Measurements from ENCODE around the gene DAPK1. TPM values are rescaled to one million over a fixed set of nuclear protein-coding genes. Genes with fewer than 3 reads are reported as not detected.
A peak's percentile ranks its signal among the peaks of the same experiment; 100 is the strongest.
"Not testable (repeated sequence)": the region's sequence is repeated elsewhere in the genome, so short reads cannot be mapped to it uniquely, and the experiment has no call there.

DAPK1 gene
- total RNA-seq, 1 experiment from 2014 or later = 103 TPM

DNA sequence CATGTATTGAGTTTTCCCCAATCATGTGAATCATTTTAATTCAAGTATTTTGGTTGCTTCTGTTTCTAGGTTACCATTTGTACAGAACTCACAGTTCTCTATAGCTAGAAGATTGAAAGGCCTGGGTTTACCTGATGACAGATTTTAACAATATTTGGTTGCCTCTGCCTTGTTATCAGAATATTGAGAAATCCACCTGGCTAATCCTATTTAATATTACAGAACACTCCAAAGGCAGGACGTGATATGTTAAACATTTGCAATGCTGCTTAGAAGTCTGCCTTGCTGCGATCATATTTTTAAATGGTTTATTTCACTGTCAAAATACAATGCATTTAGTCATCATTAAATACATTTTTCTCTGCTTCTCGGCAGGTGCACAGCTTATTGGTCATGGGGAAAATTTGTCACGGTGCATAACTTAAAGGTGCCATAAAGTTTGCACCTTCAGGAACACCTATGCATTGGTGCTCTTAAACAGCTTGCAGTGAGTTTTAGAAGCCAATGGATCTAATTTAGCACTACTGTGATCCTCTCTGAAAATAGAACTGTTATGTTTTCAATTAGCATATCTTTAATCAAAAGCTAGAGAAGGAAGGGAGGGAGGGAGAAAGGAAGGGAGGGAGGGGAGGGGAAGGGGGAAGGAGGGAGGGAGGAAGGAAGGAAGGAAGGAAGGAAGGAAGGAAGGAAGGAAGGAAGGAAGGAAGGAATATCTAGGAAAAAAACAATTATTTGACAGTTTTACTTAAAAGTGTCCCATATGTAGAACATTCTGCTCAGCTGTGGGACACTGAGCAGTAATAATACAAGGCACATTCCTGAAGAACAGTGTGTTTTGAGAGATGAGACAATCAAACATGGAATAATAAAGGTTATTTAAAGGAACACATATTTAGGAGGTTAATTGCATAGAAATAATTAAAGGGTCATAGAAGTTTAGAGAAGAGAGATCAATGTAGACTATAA, 15.5 kb upstream of the DAPK1 start:
- DNase-seq (ENCODE audit: low read depth in 1 of 2, low spot score in 2 of 2) = no peak
- Histone ChIP-seq H3K4me3 (no peak overlapping the region), H3K27ac (no peak overlapping the region), H3K36me3 (no peaks in the 10 kb centered on the region), H3K9me3 (replicated peaks) (no peaks in the 10 kb centered on the region), H3K4me1 (replicated peaks) (peaks cover 28% of the 10 kb centered on the region), H3K27me3 (replicated peaks) (no peaks in the 10 kb centered on the region)

DNA sequence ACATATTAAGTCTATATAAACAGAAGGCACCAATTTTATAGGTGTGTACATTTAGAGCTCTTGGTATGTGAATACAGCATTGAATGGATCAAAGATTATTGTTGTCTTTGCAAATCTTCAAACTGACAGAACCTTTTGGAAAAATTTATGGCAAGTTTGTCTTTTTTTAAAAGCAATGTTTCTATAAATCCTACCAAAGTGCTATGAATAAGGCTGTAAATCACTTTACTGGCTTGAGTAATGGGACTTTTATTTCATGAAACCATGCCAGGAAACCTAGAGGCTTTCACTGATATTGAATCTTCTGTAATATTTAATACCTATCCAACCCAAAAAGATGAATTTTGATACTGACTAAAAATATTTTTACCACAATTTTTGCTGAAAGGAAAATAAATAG, 7.4 kb upstream of the DAPK1 start:
- Histone ChIP-seq H3K4me3 (no peak overlapping the region), H3K36me3 (no peaks in the 10 kb centered on the region), H3K27ac (no peak overlapping the region), H3K27me3 (replicated peaks) (no peaks in the 10 kb centered on the region), H3K9me3 (replicated peaks) (no peaks in the 10 kb centered on the region), H3K4me1 (replicated peaks) (peaks cover 12% of the 10 kb centered on the region)
- DNase-seq (ENCODE audit: low read depth in 1 of 2, low spot score in 2 of 2) = no peak

DNA sequence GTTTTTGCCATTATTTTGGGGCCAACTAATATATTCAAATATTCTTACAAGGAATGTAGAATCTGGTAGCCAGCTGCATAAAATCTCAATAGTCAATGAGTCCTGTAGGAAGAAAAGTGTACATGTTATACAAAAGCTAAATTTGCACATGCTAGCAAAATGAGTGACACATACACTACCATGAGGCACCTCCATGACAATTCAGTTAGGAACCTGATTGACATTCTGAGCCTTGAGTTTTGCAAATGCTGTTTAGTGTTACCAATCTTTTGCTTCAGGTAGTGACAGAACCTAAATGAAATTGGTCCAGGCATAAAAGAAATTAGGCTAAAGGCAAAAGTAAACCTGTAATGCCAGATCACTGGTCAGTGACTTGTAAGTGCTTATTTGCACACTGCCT, 6.8 kb upstream of the DAPK1 start:
- Histone ChIP-seq H3K9me3 (replicated peaks) (no peaks in the 10 kb centered on the region), H3K27ac (0 out of 2 replicates have a peak overlapping the region, but pooled peaks have one; percentile 6), H3K4me1 (replicated peaks) (peaks cover 19% of the 10 kb centered on the region), H3K36me3 (no peaks in the 10 kb centered on the region), H3K27me3 (replicated peaks) (no peaks in the 10 kb centered on the region), H3K4me3 (no peak overlapping the region)
- DNase-seq (ENCODE audit: low read depth in 1 of 2, low spot score in 2 of 2) = no peak

DNA sequence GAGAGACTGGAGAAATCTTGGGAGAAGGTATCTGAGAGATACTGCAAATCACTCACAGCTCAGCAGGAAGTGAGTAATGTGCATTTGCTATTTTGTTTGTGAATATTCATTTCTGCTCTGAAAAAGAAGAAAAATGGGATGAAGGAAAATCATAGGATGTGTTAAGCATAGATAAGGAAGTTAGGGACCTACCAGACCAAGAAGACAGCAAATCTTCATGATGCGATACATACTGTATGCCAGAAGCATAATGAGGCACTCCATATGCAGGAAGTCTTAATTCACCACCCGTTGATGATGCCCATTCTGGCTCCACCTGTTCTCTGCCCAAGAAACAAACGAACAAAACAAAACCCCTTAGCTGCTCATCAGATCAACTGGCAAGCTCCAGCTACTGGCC, 6.1 kb upstream of the DAPK1 start:
- no peaks in the 10 kb centered on the region for H3K36me3 ChIP-seq
- no peak for DNase-seq (ENCODE audit: low read depth in 1 of 2, low spot score in 2 of 2)
- H3K27ac ChIP-seq = no peak overlapping the region
- no peaks in the 10 kb centered on the region for H3K9me3 ChIP-seq (replicated peaks)
- no peaks in the 10 kb centered on the region for H3K27me3 ChIP-seq (replicated peaks)
- H3K4me3 ChIP-seq = no peak overlapping the region
- H3K4me1 ChIP-seq (replicated peaks) = peaks cover 25% of the 10 kb centered on the region

DNA sequence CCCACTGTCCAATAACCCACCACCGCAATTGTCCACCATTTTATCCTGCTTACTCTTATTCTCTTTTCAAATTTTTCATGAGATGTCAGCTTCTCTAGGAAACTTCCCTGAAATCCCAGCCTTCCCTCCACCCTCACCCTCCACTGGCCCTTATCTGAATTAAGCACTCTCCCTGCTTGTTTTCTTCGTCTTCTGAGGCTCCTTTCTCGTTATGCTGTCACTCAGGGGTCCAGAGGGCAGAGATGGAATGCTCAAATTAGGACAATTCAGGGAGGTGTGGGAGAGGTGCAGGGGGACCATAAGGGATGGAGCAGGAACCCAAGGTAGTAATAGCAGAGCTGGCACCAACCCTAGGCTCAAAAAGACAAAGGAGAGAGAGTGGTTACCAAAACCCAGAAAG, 5.0 kb upstream of the DAPK1 start:
- peaks cover 34% of the 10 kb centered on the region for H3K4me1 ChIP-seq (replicated peaks)
- H3K27me3 ChIP-seq (replicated peaks) = no peaks in the 10 kb centered on the region
- DNase-seq (ENCODE audit: low read depth in 1 of 2, low spot score in 2 of 2) = no peak
- H3K9me3 ChIP-seq (replicated peaks) = no peaks in the 10 kb centered on the region
- no peak overlapping the region for H3K4me3 ChIP-seq
- H3K27ac ChIP-seq = no peak overlapping the region
- peaks cover 1% of the 10 kb centered on the region for H3K36me3 ChIP-seq

DNA sequence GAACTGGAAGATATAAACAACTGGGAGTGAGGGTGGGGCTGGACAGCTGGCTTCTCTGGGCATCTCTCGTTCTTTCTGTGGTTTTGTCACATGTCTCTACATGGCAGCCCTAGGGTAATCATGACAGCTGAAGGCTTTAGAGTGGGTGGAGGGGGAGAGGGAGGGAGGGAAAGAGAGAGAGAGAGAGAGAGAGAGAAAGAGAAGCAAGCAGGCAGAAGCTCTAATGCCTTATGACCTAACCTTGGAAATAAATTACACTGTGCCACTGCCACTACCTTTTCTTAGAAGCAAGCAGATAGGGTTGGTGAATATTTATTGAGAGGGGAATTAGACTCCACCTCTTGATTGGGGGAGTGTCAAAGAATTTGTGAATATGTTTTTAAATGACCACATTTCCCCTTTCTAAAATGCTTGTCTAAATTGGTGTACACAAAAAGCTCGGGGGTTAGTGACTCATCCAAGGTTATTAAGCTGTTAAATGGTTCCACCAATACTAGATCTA, 2.6 kb upstream of the DAPK1 start:
- Histone ChIP-seq H3K27me3 (replicated peaks) (no peaks in the 10 kb centered on the region), H3K9me3 (replicated peaks) (no peaks in the 10 kb centered on the region), H3K4me3 (no peak overlapping the region), H3K27ac (no peak overlapping the region), H3K36me3 (peaks cover 25% of the 10 kb centered on the region), H3K4me1 (replicated peaks) (peaks cover 37% of the 10 kb centered on the region)
- peak in 1 of 2 experiments; percentile 69 for DNase-seq (ENCODE audit: low read depth in 1 of 2, low spot score in 2 of 2)

DNA sequence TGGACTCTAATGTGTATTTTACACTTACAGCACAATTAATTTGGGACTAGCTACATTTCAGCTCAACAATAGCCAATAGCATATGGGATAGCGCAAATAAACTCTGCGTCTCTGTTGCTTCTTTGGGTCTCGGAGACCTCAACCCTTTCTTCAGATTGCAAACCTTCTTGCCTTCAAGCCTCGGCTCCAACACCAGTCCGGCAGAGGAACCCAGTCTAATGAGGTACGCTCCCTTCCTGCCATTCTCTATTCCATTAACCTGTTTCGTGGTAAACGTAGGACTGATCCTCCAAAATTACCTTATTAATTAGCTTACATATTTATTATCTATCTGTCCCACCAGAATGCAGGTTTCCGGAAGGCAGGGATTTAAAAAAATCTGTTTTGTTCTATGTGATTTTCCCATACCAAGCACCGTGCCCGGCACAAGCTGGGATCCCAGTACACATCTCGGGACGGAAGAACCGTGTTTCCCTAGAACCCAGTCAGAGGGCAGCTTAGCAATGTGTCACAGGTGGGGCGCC, 525 bp upstream of the DAPK1 start:
- H3K36me3 ChIP-seq = peaks cover 46% of the 10 kb centered on the region
- peaks cover 44% of the 10 kb centered on the region for H3K4me1 ChIP-seq (replicated peaks)
- H3K27ac ChIP-seq = peak overlapping the region; percentile 94
- DNase-seq (ENCODE audit: low read depth in 1 of 2, low spot score in 2 of 2) = no peak
- no peaks in the 10 kb centered on the region for H3K27me3 ChIP-seq (replicated peaks)
- peak overlapping the region; percentile 91 for H3K4me3 ChIP-seq
- no peaks in the 10 kb centered on the region for H3K9me3 ChIP-seq (replicated peaks)

DNA sequence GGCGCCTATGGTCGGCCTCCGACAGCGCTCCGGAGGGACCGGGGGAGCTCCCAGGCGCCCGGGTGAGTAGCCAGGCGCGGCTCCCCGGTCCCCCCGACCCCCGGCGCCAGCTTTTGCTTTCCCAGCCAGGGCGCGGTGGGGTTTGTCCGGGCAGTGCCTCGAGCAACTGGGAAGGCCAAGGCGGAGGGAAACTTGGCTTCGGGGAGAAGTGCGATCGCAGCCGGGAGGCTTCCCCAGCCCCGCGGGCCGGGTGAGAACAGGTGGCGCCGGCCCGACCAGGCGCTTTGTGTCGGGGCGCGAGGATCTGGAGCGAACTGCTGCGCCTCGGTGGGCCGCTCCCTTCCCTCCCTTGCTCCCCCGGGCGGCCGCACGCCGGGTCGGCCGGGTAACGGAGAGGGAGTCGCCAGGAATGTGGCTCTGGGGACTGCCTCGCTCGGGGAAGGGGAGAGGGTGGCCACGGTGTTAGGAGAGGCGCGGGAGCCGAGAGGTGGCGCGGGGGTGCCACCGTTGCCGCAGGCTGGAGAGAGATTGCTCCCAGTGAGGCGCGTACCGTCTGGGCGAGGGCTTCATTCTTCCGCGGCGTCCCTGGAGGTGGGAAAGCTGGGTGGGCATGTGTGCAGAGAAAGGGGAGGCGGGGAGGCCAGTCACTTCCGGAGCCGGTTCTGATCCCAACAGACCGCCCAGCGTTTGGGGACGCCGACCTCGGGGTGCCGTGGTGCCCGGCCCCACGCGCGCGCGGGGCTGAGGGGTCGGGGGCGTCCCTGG, 561 bp downstream of the DAPK1 start:
- H3K4me3 ChIP-seq = peak overlapping the region; percentile 91
- H3K9me3 ChIP-seq (replicated peaks) = no peaks in the 10 kb centered on the region
- peak; percentile 61 to 71 for DNase-seq (ENCODE audit: low read depth in 1 of 2, low spot score in 2 of 2)
- peaks cover 55% of the 10 kb centered on the region for H3K36me3 ChIP-seq
- H3K27me3 ChIP-seq (replicated peaks) = no peaks in the 10 kb centered on the region
- peaks cover 51% of the 10 kb centered on the region for H3K4me1 ChIP-seq (replicated peaks)
- H3K27ac ChIP-seq = peak overlapping the region; percentile 94

DNA sequence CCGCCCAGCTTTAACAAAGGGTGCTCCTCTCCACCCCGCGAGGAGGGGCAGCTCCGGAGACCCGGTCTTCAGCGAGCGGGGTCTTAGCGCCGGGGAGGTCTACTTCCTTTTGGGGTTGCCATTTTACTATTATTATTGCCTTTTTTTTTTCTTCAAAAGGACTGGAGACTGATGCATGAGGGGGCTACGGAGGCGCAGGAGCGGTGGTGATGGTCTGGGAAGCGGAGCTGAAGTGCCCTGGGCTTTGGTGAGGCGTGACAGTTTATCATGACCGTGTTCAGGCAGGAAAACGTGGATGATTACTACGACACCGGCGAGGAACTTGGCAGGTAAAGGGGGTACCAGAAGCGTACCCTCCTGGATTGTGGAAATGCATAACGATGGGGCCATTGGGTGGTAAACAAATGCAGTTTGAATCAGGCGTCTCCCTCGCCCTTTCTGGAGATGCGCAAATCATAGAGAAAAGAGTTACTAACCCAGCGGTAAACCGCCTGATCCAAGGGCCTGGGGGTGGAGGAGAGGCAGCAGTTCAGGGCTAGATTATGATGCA, 1.2 kb downstream of the DAPK1 start:
- Histone ChIP-seq H3K27ac (peak overlapping the region; percentile 94), H3K4me1 (replicated peaks) (peaks cover 57% of the 10 kb centered on the region), H3K9me3 (replicated peaks) (no peaks in the 10 kb centered on the region)

DNA sequence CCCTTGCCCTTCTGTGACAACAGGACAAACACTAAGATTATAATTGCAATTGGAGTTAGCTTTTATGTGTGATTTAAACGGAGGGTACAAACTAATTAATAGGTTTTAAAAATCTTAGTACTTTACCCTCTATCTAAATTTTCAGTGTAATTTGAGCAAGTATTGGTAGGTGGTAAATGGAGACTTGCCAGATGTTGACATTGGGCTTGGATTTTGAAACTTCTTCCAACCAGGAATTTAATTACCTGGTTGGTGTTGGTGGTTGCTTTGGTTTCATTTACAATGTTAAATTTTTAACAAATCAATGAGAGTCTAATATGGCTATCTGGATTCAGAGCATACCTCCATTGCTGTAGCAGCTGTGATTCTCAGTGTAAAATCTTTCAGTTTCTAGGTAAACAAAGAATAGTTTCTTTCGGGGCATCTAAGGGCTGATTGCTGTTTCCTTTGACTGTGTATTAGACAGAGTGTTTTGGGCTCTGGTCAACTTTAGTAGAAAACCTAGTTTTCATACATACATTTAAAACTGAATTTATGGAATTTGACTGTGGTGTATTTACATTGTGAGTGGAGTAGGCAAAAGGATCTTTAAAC, 1.9 kb downstream of the DAPK1 start:
- peak overlapping the region; percentile 94 for H3K27ac ChIP-seq
- no peaks in the 10 kb centered on the region for H3K27me3 ChIP-seq (replicated peaks)
- no peaks in the 10 kb centered on the region for H3K9me3 ChIP-seq (replicated peaks)
- peaks cover 68% of the 10 kb centered on the region for H3K36me3 ChIP-seq
- no peak for DNase-seq (ENCODE audit: low read depth in 1 of 2, low spot score in 2 of 2)
- H3K4me1 ChIP-seq (replicated peaks) = peaks cover 64% of the 10 kb centered on the region
- H3K4me3 ChIP-seq = peak overlapping the region; percentile 91

More for the DNA sequence above, 1.2 kb downstream of the DAPK1 start:
- Histone ChIP-seq H3K4me3 (peak overlapping the region; percentile 91), H3K27me3 (replicated peaks) (no peaks in the 10 kb centered on the region), H3K36me3 (peaks cover 62% of the 10 kb centered on the region)
- peak in 1 of 2 experiments; percentile 36 for DNase-seq (ENCODE audit: low read depth in 1 of 2, low spot score in 2 of 2)

DNA sequence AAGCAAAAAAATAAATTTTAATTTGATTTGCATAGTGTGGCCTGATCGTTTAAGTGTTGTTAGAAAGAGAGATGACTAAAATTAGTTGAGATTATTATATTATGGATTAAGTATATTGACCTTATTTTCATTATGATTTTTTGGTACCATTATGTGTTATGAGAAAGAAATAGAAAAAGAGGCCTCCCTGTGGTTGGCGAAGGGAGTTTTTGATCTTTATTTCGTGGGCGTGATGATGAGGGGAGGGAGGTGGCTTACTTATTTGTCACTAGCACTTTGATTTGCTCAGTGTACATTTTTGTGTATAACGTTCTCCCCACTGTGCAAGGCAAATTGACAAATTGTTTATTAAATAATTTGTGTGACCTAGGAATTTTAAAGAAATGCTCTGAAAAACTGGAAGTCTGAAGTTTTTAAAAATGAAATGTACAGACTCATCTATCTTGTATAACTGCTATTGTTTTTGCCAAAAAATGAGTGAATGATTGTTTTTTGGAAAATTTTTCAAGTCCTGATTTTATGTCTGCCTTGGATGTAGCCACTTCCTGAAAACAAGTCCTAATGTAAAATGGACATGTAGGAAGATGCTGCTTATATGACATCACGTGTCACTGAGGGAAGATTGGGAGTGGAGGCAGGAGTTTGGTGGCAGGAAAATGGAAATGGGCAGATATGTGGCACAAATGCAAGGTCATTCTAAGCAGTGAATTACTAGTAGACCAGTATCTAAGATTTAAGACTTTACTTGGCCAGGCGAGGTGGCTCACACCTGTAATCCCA, 3.0 kb downstream of the DAPK1 start:
- Histone ChIP-seq H3K27ac (no peak overlapping the region), H3K27me3 (replicated peaks) (no peaks in the 10 kb centered on the region), H3K9me3 (replicated peaks) (no peaks in the 10 kb centered on the region), H3K4me3 (peak overlapping the region; percentile 91), H3K4me1 (replicated peaks) (peaks cover 68% of the 10 kb centered on the region), H3K36me3 (peaks cover 80% of the 10 kb centered on the region)
- DNase-seq (ENCODE audit: low read depth in 1 of 2, low spot score in 2 of 2) = peak in 1 of 2 experiments; percentile 38

DNA sequence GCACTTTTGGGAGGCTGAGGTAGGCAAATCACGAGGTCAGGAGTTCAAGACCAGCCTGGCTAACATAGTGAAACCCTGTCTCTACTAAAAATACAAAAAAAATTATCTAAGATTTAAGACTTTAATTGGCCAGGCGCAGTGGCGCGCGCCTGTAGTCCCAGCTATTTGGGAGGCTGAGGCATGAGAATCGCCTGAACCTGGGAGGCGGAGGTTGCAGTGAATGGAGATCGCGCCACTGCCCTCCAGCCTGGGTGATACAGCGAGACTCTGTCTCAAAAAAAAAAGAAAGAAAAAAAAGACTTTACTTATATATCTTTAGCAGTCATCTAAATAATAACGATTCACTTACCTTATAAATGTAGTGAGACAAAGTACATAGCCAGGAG, 3.6 kb downstream of the DAPK1 start:
- DNase-seq (ENCODE audit: low read depth in 1 of 2, low spot score in 2 of 2); H3K9me3 ChIP-seq (replicated peaks); H3K27me3 ChIP-seq (replicated peaks); H3K4me3 ChIP-seq; H3K27ac ChIP-seq: not testable (repeated sequence)
- H3K4me1 ChIP-seq (replicated peaks) = peaks cover 66% of the 10 kb centered on the region
- peaks cover 86% of the 10 kb centered on the region for H3K36me3 ChIP-seq

All from SJSA1 (cell line).